ENCODE data around the gene MYBPC2.
"Not testable (repeated sequence)": the region's sequence is repeated elsewhere in the genome, so short reads cannot be mapped to it uniquely, and the experiment has no call there.

Gene MYBPC2

DNA sequence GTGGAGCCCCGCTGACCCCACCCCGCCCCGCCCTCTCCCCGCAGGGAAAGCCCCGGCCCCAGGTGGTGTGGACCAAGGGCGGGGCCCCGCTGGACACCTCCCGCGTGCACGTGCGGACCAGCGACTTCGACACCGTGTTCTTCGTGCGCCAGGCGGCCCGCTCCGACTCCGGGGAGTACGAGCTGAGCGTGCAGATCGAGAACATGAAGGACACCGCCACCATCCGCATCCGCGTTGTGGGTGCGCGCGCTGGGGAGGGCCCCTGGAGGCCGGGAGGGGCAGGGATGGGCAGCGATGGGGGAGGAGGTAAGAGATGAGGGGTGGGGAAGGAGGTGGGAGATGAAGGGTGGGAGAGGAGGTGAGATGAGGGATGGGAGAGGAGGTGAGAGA, 26.4 kb downstream of the MYBPC2 start:
- DNase-seq (ENCODE audit: low read depth in 2 of 2): no peak

DNA sequence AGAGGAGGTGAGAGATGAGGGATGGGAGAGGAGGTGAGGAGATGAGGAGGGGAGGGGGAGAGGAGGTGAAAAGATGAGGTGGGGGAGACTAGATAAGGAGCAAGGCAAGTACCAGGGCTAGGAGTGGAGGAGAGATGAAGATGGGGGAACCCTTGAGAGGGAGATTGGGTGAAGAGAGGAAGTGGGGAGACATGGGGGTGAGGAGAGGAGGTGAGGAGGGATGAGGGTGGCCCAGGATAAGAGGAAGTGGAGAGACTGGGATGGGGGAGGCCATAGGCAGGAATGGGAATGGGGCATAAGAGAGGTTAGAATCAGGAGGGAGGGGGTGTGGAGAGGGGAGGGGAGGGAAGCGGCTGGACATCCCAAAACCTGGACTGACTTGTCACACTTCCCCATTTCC, 26.9 kb downstream of the MYBPC2 start:
- DNase-seq (ENCODE audit: low read depth in 2 of 2): no peak

DNA sequence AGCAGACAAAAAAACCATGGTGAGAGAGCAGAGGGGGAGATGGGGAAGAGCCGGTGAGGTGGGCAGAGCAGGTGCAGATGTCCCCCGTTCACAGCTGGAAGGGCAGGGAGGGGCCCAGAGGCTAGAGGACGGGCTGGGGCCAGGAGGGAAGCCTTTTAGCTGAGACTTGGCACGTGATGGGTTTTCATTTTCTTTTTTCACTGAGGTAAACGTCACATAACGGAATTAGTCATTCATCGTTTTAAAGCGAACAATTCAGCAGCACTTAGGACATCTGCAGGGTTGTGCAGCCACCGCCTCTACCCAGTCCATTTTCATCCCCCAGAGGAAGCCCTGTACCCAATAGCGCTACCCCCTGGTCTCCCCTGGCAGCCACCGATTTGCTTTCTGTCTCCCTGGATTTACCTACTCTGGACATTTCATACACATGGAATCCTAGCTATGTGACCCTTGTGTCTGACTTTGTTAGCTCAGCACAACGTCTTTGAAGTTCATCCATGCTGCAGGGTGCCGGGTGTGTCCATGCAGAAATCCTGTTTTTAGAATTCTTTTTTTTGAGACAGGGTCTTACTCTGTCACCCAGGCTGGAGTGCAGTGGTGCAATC, 27.6 kb downstream of the MYBPC2 start:
- DNase-seq (ENCODE audit: low read depth in 2 of 2): no peak

DNA sequence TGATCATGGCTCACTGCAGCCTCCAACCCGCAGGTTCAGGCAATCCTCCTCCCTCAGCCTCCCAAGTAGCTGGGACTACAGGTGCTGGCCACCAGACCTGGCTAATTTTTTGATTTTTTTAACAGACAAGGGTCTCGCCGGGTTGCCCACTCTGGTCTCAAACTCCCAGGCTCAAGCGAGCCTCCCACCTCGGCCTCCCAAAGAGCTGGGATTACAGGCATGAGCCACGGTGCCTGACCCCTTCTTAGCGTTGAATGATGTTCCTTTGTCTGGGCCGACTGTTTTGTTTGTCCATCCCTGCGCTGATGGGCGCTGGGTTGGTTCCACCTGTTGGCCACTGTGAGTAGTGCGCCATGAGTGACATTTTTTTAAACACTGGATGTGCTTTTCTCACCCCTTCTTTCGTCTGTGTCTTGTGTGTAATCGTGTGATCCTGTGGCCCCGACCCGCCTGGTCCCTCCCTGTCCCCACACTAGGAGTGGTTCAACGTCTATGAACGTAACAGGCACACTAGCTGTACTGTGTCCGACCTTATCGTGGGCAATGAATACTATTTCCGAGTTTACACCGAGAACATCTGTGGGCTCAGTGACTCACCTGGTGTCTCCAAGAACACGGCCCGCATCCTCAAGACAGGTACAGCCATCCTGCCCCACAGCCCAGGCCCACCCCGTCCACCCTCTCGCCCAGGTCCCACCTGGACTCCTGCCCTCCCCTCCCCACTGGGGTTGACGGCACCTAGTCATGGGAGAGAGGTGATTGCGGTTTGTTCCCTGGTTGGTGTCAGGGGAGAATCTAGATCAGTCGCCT, 28.6 kb downstream of the MYBPC2 start:
- DNase-seq (ENCODE audit: low read depth in 2 of 2): peak in 1 of 2 donors; percentile 16

DNA sequence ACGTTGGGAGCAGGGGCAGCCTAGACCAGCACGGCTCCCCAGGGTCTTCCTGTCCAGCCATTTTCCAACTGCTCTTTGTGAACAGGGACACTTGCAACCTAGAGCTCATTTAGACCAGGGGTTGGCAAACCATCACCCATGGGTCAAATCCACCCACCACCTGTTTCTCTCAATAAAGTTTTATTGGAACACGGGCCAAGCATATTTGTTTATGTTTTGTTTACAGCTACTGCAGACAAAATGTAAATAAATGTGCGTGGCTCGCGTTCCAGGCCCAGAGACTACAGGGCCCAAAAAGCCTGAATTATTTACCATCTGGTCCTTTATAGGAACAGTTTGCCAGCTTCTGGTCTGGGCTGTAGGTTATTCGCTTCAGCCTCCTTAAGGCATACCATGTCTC, 30.3 kb downstream of the MYBPC2 start:
- no peak for DNase-seq (ENCODE audit: low read depth in 2 of 2)

DNA sequence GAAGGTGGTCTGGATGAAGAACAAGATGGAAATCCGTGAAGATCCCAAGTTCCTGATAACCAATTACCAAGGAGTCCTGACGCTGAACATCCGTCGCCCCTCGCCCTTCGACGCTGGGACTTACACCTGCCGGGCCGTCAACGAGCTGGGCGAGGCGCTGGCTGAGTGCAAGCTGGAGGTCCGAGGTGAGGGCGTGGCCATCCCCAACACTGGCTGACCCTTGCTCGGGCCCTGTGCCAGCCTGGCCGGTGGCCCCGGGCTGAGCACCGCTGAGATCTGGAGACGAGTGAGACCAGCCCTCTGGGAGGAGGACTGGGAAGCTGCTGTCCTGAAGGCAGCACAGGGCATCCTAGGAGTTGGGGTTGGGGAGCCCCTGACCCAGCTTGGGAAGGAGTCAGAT, 31.7 kb downstream of the MYBPC2 start:
- no peak for DNase-seq (ENCODE audit: low read depth in 2 of 2)

DNA sequence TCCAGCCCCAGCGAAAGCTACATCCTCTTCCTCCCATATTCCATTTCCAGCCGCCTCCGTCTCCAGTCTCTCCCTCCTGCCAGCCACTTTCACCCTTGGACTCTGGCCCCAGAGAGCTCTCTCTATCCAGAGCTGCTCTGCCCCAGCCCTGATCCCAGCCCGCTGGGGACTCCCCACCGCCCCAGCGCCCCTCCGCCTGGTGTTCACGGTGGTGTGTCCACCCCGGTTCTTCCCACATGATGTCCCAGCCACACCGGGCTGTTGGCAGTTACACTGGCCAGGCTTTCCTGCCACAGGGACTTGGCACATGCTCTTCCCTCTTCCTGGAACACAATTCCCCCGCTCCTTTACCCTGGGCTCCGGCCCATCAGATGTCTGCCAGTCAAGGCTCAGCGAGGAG, 32.3 kb downstream of the MYBPC2 start:
- DNase-seq (ENCODE audit: low read depth in 2 of 2): no peak

DNA sequence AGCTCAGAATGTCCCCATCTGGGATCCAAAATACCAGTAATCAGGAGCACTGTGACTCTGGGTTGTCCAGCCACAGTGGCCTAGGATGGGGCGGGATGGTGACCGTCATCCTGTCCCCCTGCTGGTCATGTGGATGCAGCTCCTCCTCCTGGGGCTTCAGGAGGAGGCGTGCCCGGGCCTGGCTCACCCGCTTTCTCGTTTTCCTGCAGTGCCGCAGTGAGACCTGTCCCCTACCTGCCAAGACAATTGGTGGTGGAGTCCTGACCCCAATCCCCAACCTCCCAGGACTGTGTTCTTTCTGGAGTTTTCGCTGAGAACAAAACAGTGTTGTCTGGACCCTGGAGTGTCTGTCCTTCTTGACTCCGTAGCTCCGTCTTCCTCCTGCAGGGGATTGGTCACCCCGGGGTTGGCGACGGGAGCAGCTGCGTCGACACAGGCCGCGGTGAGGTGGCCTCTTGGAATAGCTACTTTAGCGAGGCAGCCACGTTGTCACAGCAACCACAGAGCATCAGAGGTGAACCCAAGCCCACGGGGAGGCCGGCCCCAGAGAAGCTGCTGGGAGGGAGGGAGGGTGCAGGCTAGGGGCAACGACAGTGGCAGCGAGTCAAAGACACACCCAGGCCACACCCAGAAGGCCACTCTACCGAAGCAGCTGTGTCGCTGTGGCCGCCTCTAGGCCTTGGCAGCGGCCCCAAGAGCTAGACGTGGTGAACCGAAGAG, 33.5 kb downstream of the MYBPC2 start:
- DNase-seq (ENCODE audit: low read depth in 2 of 2): no peak

DNA sequence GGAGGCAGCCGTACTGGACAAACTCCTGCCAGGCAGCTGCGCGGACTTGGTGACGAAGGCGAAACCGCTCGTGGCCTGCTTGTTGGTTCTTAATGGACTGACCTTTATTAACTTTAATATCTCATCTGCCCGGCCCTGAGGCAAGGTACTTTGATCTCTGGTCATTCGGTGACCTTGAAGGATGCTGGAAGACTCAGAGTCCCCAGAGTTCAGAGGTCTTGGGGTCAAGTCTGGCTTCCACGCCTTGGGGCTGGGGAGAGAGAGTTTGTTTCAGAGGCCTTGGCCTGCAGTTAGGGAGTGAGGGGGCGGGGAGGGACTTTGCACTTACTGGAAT, 34.0 kb downstream of the MYBPC2 start:
- no peak for DNase-seq (ENCODE audit: low read depth in 2 of 2)

DNA sequence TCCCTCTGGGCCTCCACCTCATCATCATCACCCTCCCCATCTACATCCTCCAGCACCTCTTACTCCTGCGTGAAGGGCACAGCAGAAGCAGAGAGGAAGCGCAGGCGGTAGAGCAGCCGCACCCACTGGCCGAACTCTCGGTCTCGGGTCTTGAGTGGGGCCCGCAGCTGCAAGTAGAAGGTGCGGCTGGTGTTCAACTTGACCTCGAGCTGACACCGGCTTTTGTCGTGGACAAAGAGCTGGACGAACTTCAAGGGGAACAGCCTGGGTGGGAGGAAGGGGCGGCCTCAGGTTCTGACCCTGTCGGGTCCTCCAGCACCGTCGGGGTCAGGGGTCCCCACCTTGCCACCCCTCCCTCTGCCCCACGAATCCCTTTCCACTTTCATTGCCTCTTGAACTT, 34.9 kb downstream of the MYBPC2 start:
- DNase-seq (ENCODE audit: low read depth in 2 of 2): no peak

DNA sequence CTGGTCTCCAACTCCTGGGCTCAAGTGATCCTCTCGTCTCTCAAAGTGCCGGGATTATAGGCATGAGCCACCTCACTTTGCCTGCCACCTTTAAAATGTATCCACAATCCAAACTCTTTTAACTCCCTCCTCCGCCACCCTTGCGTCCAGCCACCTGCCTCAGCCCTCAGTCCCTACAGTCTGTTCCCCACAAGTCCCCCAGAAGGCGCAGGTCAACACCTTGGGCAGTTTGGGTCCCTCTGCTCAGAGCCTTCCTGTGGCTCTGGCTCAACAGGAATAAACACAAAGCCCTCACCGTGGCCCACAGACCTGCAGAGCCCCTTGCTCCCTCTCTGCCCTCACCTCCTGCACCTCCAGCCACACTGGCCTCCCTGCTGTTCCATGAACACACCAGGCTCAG, 36.1 kb downstream of the MYBPC2 start:
- no peak for DNase-seq (ENCODE audit: low read depth in 2 of 2)

DNA sequence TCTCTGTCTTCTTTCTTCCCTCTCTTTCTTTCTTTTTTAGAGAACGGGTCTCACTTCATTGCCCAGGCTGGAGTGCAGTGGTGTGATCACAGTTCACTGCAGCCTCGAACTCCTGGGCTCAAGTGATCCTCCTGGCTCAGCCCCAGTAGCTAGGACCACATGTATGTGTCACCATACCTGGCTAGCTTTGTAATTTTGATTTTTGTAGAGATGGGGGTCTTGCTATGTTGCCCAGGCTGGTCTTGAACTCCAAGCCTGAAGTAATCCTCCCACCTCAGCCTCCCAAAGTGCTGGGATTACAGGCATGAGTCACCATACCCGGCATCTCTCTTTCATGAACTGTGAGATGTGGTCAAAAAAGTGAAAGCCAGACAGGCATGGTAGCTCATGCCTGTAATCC, 40.6 kb downstream of the MYBPC2 start:
- DNase-seq (ENCODE audit: low read depth in 2 of 2): not testable (repeated sequence)

DNA sequence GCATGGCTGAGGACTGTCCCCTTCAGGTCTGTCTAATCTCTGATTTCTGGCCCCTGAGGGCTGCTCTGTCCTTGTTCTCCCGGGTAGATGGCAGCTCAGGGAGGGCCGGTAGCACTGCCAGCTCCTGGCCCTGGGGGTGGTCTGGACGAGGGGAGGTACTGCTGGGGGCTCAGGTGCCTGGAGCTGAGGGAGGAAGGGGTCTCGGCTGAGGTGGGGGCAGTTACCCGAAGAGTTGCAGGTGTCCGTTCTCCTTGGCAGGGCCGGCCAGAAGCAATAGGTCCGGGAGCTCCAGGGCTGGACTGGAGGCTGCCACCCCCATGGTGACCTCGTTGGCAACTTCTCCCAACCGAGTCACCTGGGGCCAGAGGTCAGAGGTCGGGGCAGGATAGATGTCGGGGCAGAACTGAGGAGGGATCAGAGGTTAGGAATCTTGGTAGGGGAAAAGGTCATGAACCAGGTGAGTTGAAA, 42.4 kb downstream of the MYBPC2 start:
- no peak for DNase-seq (ENCODE audit: low read depth in 2 of 2)

DNA sequence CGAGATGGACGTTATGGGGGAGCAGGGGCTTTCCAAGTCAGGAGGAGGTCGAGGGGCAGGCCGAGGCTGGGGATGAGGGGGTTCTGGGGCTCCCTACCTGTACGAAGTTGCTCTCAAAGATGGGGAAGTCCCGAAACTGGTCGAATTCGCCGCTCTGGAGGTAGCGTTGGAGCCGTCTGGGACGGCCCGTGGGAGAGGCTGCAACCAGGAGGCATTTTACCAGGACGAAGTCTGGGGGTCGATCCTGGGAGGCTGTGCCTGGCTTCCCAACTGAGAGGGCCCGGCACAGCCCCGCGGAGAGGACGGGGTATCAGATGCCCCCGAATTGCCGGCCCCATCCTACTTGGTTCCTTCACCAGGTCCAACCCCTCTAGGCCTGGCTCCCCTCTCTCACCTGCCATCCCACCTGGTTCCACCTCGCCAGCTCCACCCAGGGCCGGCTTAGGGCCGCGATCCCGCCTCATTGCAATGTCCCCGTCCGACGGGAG, 43.1 kb downstream of the MYBPC2 start:
- DNase-seq (ENCODE audit: low read depth in 2 of 2): no peak

DNA sequence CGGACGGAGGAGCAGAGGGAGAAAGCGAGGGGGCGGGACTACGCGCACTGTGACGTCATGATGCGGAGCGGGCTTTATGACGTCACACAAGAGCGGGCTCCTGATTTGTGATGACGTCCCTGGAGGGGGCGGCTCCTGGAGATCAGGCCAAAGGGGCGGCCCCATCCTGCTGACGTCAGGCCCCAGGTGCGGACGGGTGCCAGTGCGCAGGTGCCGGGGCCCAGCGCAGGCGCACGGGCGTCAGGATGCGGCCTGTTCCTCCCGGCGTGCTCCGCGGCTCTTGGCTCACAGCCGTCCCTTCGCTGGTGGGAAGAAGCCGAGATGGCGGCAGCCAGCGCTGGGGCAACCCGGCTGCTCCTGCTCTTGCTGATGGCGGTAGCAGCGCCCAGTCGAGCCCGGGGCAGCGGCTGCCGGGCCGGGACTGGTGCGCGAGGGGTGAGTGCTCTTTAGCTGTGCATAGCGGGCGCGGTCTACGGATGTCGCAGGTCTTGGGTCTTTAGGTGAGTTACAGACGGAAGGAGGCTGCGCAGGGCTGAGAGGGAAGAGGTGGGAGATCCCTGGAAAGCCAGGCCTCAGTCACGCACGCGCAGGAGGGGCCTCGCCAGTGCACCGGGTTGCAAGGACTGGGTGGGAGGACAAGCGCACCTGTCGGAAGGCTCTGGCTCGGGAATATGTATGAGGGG, 43.7 kb downstream of the MYBPC2 start, which contains the start of the genes EMC10 and GARIN5A:
TSS of gene EMC10 (plus strand) at position 284 of the 683 bp plus-strand sequence. CDS start at position 322, 38 bp downstream.
TSS of gene GARIN5A (minus strand) at position 625 of the 683 bp plus-strand sequence. CDS start at position 165, 460 bp downstream.
- peak; percentile 83 to 84 for DNase-seq (ENCODE audit: low read depth in 2 of 2)

DNA sequence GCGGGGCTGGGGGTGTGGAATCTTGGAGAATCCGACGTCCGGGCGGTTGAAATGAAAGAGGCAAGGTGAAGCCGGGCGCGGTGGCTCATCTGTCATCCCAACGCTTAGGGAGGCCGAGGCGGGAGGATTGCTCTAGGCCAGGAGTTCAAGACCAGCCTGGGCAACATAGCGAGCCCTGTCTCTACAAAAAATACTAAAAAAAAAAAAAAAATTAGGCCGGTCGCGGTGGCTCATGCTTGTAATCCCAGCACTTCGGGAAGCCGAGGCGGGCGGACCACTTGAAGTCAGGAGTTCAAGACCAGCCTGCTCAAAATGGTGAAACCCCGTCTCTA, 44.2 kb downstream of the MYBPC2 start:
- no peak for DNase-seq (ENCODE audit: low read depth in 2 of 2)

DNA sequence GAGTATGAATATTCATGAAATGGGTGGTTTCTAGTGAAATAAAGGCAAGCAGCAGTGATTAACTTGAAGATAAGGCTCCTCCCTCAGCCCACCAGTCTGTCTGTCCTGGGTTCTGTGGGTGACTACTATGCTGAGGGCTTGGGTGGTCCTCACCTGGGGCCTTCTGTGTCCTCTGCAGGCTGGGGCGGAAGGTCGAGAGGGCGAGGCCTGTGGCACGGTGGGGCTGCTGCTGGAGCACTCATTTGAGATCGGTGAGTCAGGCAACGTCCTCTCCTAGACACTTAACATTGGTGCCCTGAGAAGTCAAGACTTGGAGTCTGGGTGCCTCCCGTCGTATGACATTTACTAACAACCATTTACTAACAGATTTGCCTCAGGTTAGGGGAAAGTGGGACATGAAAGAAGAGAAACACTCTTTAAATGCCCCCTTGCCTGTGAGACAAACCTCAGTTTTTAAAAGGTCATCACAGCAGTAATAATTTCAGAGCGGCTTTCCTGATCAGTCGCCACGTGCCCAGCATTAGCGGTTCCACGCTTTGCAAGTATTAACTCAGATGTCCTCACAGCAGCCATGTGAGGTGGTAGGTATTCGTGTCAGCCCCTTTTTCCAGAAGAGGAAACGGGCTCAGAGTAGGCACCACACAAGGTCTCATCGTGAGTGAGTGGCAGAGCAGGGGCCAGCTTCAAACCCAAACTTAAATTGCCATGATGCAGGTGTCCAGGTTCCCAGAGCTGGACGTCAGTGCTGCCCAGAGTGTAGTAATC, 45.2 kb downstream of the MYBPC2 start:
- no peak for DNase-seq (ENCODE audit: low read depth in 2 of 2)

DNA sequence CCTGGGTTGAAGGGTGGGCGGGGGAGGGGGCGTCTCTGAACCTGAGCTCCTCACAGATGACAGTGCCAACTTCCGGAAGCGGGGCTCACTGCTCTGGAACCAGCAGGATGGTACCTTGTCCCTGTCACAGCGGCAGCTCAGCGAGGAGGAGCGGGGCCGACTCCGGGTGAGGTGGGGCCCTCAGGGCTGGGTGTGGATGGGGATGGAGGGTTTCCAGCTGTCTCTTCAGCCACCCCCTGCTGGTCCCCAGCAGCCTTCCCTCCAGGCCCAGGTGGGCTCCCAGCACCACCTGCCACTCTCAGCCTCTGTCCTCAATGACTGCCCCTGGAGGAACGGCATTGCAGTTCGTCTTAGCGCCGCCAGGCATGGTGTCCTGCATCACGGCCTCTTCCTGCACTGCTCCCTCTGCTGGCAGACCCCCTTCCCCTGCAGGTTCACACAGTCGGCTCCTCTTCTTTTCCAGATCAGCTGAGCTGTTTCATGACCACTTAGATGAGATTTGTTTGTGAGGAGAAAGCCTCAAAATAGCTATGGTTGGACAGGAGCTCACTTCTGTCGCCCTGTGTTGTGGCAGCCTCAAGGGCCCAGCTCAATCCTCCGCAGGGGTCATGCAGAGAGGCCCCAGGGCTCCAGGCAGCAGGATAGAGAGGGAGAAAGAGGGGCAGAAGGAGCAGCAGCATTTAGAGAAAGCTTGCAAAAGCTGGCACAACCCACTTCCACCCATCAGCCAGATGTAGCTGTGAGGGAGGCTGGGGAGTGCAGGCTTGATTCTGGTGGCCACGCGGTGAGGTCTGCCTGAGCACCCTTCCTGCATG, 46.4 kb downstream of the MYBPC2 start:
- no peak for DNase-seq (ENCODE audit: low read depth in 2 of 2)

DNA sequence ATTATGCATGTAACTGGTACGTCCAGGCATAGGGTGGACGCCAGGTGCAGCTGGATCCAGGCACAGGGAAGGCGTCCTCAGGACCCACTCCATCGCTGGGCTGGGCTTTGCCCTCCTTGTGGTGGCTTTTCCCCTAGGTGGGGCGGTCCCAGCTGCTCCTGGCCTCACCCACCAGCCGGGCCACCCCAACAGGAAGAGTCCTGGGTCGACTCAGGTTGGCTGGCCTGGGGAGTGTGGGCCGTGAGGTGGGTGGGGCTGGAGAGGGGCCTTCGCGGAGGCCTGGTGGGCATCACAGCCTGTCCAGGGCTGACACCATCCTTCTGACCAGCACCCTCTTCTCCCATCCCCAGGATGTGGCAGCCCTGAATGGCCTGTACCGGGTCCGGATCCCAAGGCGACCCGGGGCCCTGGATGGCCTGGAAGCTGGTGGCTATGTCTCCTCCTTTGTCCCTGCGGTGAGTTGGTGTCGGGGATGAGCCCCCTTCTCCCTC, 47.1 kb downstream of the MYBPC2 start:
- no peak for DNase-seq (ENCODE audit: low read depth in 2 of 2)
